HG02870 (cell line): ENCODE results near the gene TPSB2.
"Not testable (repeated sequence)": the region's sequence is repeated elsewhere in the genome, so short reads cannot be mapped to it uniquely, and the experiment has no call there.

ENCODE experiments used
- ATAC-seq: cut with Tn5 transposase; IDR thresholded peaks from one replicate; pipeline ENCODE4 v1.9.1; 2021; ENCODE audit warnings: mild to moderate bottlenecking, moderate library complexity; ENCODE audit not compliant: unreplicated experiment

Gene TPSB2

DNA sequence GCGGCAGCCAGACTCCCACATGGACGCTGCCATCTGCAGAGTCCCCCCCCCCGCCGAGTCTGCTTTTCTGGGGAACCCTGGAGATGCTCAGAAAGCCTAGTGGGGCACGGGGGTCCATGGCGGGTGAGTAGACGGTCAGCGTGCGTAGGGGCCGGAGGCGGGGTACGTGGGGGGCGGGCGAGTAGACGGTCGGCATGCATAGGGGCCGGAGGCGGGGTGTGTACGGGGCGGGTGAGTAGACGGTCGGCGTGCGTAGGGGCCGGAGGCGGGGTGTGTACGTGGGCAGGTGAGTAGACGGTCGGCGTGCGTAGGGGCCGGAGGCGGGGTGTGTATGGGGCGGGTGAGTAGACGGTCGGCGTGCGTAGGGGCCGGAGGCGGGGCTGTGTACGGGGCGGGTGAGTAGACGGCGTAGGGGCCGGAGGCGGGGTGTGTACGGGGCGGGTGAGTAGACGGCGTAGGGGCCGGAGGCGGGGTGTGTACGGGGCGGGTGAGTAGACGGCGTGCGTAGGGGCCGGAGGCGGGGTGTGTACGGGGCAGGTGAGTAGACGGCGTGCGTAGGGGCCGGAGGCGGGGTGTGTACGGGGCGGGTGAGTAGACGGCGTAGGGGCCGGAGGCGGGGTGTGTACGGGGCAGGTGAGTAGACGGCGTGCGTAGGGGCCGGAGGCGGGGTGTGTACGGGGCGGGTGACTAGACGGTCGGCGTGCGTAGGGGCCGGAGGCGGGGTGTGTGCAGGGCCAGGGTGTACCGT lies 44.4 kb downstream of the TPSB2 start:
- not testable (repeated sequence) for ATAC-seq

DNA sequence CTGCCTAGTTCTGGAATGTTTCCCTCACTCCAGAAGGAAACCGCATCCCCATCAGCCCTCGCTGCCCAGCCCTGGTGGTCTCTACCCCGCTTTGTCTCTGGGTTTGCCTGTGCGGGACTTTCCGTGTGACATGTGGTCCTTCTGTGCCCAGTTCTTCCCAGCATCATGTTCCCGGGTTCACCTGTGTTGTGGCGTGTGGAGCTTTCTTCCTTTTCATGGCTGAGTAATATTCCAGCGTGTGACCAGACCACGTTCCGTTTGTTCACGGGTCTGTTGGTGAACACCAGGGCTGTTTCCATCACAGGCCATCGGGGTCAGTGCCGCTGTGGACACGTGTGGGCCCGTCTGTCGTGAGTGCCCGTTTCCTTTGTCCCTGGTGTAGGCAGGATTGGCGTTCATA lies 45.0 kb downstream of the TPSB2 start:
- no peak for ATAC-seq

- no peak for ATAC-seq
Observed at GRCh38 chr16:1184156-1184868, 45.7 kb downstream of the TPSB2 start.

DNA sequence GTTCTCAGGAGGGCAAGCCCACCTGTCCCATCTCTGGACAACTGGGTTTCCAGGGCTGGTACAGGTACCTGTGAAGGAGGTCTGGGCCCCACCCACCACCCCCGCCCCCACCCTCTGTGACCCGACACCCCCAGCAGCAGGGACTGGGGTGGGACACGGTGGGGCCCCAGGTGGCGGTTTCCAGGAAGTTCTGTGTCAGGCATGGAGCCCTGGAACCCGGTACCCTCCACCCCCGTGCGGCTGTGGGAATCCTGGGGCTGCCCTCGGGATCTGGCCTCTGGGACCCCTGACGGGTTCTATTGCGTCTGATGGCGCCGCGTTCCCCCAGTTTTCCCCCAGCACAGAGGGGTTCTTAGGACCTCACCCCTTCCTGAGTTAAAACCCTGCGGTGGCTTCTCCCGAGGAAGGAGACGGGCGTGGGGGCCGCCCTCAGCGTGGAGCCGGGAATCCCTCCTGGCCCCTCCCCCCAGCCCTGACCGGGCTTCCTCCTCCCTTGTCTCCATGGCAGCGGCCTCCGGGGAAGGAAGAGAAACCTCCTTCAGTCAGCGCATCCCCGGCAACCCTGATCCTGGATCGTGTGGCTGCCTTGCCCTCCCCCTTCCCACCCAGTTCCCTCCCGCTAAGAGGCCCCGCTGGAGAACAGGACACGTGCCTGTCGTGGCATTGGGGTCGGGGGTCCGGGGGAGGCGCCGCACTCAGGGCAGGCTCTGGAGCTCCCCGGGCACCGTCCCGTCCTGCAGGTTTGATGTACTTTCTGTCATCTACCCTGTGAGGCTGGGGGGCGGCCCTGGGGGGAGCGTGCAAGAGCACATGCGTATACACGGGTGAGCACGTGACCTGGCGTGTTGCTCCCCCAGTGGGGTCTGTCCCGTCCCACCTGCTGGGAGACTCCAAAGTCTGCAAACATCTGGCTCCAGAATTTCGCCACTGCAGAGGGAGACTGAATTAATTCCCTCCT lies 46.8 kb downstream of the TPSB2 start:
- ATAC-seq: no peak

GRCh38 chr16:1182316-1182671 lies 47.7 kb downstream of the TPSB2 start:
- ATAC-seq: no peak

DNA sequence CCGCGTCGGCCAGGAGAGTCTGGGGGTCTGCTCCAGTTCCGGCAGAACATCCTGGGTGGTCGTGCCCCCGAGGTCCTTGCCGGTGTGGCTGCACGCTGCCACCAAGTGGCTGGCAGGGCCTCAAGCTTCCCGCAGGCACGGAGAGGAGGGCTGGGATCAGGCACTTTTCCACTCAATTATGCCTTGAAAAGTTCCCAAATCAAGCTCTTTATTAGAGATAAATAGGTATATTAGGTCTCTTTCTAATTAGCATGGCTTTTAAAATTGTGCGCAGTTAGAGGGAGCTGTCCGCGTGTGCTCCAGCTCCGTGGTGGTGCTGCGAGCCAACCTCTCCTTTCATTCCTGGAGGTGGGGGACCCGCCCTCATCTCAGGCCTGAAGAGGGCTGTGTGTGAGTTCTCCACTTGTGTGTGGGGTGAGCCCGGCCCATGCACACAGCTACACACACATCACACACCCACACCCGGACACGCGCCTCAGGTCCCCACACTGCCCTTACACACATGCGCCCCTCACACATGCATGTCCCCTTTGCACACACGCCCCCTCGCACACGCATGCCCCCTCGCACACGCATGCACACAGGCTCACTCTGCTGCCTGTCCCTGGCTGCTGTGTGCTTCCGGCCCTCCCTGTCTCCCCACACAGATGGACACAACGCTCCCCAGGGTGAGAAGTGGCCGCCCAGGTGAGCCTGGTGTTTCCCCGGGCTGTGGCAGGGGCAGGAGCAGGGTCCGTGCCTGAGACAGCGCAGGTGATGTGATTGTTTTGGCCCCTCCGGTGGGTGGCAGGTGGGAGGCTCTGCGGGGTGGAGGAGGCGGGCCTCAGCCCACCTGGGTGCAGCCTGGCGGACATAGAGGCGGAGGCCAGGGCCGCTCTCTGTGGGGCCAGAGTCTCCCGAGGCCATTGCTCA lies 48.3 kb downstream of the TPSB2 start:
- no peak for ATAC-seq

DNA sequence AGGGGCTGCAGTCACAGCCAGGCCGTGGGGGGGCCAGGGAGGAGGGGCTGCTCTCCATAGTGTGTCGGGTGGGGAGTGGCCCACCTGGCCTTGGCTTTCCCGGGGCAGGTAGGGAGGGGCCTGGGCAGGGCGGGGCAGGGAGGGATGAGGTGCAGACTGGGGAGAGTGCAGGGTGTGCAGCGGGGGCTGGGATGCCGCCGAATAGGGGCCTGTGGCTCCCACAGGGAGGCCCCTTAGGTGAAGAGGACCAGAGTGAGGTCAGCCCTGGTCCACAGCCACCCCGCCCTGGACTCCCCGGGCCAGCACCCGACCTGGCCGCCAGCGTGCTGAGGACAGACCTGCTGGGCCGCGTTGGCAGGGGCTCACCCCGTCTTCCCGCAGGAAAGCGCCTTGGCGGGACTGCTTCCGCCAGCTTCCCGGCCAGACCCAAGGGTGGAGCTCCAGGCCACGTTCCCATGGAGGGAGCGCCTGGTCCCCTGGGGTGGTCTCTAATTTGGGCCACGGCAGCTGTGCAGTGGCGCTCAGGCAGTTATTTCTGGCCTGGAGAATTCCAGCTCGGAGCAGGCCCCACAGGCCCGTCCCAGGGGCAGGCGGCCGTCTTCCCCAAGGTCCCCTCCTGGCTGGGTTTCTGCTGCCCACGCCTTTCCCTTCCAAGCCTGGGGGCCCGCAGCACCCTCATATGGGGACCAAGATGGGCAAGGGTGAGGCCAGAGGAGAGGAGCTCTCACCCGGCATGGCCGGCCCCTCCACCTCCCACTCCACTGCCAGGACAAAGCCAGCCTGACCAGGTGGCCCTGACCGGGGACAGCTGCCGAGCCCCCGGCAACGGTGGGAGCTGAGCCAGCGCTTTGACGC lies 49.2 kb downstream of the TPSB2 start:
- ATAC-seq: no peak
